HG03025 (cell line): ENCODE measurements around the gene ZNF529.

Experiments
- ATAC-seq: cut with Tn5 transposase; IDR thresholded peaks from one replicate; pipeline ENCODE4 v1.9.1; 2021; ENCODE audit warnings: mild to moderate bottlenecking, moderate library complexity; ENCODE audit not compliant: unreplicated experiment, low FRiP score

Gene ZNF529

DNA sequence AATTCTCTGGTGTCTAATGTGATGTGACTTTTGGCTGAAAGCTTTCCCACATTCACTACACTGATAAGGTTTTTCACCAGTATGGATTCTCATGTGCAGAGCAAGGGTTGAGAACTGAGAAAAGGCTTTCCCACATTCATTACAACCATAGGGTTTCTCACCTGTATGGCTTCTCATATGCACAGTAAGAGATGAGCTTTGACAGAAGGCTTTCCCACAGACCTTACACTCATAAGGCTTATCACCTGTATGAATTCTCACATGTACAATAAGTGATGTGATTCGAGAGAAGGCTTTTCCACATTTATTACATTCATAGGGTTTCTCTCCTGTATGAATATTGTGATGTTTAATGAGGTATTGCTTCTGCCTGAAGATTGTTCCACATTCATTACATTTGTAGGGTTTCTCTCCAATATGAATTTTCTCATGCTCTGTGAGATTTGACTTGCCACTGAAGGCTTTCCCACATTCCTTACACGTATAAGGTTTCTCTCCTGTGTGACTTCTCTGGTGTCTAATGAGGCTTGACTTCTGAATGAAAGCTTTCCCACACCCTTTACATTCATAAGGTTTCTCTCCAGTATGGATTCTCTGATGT is 59.0 kb downstream of the ZNF529 start:
- ATAC-seq = no peak

DNA sequence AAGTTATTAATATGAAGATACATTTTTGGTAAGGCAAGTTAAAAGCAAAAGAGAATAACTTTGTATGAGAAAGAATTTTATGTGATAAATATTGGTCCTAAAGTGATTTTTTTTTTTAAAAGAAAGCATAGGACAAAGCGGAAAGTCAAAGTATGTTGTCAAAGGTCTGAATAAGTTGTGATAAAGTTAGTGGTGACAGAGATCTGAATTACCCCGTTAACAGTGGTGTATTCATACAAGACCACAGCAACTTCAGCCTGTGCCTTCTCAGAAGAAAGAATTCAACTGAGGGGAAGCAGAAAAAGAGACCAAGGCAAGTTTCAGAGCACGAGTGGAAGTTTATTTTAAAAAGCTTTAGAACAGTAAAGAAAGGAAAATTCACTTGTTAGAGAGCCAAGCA is 64.8 kb downstream of the ZNF529 start:
- no peak for ATAC-seq

DNA sequence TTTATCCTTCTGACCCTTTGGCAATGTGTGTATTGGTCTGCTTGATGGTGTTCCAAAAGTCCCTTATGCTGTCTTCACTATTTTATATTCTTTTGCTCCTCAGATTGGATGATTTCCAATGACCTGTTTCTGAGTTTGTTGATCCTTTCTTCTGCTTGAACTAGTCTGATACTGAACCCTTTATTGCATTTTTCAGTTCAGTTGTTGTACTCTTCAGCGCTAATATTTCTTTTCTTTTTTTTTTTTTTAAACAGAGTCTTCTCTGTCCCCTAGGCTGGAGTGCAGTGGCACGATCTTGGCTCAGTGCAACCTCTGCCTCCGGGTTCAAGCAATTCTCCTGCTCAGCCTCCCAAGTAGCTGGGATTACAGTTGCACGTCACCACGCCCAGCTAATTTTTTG is 71.1 kb downstream of the ZNF529 start:
- ATAC-seq = no peak

DNA sequence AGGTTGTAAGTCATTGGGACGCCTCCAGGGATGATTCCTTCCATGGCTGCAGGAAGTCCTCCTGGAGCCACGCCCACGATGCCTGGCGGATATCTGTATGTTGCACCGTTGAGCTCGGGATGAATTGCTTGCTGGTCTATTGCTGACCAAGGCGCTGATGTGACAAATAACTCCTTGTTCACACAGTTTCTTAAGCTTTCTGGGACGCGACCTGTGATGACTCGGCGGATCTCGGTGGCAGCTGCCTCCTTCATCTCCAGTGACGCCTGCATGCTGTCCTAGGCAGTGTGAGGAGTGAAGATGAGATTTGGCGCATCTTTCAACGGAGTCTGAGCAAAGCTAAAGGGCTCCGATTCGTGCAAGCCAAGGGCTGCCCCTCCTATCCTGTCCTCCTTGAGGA is 76.1 kb downstream of the ZNF529 start:
- no peak for ATAC-seq
